GM12801 (cell line): ENCODE results near the gene TNFSF11.

ENCODE experiments used
- CTCF ChIP-seq: IDR thresholded peaks from one replicate; pipeline ENCODE4 v1.5.1; 2011; ENCODE audit warnings: control low read depth; ENCODE audit not compliant: insufficient read length; ENCODE audit errors: extremely low read depth

Gene TNFSF11

GRCh38 chr13:42574011-42574410 lies at the start of gene TNFSF11:
Gene TNFSF11, plus strand, starts transcription at chr13:42574152. Its CDS starts 152 bp downstream, at chr13:42574304.
- TF ChIP-seq CTCF = no peak

- TF ChIP-seq CTCF = no peak
Measured at GRCh38 chr13:42524487-42525034, 49.4 kb upstream of the TNFSF11 start.

- no peak for TF ChIP-seq CTCF
Measured at GRCh38 chr13:42525035-42525504, 48.9 kb upstream of the TNFSF11 start.

GRCh38 chr13:42526276-42526675 lies 47.7 kb upstream of the TNFSF11 start:
- TF ChIP-seq CTCF = no peak

GRCh38 chr13:42526804-42527203 lies 47.1 kb upstream of the TNFSF11 start:
- no peak for TF ChIP-seq CTCF

- TF ChIP-seq CTCF = no peak
Measured at GRCh38 chr13:42532561-42533335, 41.2 kb upstream of the TNFSF11 start.

GRCh38 chr13:42533336-42533591 lies 40.7 kb upstream of the TNFSF11 start:
- TF ChIP-seq CTCF = no peak

GRCh38 chr13:42534785-42535184 lies 39.2 kb upstream of the TNFSF11 start:
- TF ChIP-seq CTCF = no peak
